Stimulated activated CD8-positive, alpha-beta memory T cell treated with anti-CD3 and anti-CD28 coated beads, Interleukin-12 subunit alpha, Interleukin-12 subunit beta, amount 100 ng/mL, for 24 hours (primary cell): ENCODE measurements around the gene ZNF205.

ENCODE experiments used
- DNase-seq: peaks from one replicate; pipeline ENCODE4 v3.0.0-alpha.2; 2020; ENCODE audit errors: extremely low read depth

ZNF205 gene

DNA sequence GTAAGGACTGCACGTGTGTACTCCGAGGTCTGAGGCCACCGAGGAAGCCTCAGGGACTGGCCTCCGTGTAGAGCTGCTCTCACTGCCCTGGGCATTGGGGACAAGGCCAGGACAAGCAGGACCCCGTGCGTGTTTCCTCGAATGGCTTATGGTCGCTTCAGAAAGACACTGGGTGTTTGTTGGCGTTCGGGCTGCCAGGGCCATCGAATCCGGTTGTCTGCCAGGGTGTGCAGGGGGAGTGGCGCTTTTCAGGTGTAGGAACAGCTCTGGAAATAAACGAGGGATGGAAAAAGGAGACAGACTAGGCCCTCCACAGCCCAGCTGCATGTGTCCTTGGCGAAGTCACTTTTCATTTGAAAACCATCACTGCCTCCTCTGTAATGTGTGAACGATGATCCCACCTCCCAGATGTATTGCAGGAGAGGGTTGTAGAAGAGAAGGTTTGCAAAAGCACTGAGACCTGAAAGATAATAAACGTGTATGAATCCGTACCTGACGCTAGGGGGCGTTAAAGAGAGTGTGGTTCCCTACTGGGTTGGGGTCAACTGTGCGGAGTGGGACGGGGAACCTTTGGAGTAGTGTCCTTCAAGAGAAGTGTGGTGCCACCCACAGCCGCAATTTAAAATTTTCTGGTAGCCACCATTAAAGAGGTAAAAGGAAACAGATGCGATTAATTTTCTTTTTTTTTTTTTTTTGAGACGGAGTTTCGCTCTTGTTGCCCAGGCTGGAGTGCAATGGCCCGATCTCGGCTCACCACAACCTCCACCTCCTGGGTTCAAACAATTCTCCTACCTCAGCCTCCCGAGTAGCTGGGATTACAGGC is 11.2 kb upstream of the ZNF205 start:
- DNase-seq = no peak

DNA sequence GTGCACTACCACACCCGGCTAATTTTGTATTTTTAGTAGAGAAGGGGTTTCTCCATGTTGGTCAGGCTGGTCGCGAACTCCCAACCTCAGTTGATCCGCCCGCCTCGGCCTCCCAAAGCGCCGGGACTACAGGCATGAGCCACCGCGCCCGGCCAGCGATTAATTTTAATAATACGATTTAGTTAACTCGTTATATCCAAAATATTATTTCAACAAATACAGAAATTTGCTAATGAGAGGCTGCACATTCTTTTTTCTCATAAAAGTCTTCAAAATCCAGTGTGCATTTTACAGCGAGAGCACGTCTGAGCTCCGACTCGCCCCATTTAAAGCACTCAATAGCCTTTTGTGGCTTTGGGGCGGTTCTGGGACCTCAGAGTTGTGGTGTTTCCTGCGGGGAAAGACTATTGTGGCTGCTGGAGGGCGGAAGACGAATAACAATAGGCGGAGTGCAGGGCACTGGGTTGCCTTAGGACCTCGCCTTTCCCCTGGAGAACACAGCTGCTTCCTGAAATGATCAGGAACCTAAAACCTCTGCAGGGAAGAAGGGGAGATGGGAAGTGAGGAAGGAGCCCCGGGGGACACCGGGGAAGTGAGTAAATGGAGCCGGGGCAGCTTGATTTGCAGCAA is 10.4 kb upstream of the ZNF205 start:
- no peak for DNase-seq

GRCh38 chr16:3106205-3106928 is 6.0 kb upstream of the ZNF205 start:
- peak; percentile 74 for DNase-seq

GRCh38 chr16:3112881-3113574 is 642 bp downstream of the ZNF205 start:
- no peak for DNase-seq

- no peak for DNase-seq
These were observed 1.5 kb downstream of the ZNF205 start for GRCh38 chr16:3113765-3114479.

DNA sequence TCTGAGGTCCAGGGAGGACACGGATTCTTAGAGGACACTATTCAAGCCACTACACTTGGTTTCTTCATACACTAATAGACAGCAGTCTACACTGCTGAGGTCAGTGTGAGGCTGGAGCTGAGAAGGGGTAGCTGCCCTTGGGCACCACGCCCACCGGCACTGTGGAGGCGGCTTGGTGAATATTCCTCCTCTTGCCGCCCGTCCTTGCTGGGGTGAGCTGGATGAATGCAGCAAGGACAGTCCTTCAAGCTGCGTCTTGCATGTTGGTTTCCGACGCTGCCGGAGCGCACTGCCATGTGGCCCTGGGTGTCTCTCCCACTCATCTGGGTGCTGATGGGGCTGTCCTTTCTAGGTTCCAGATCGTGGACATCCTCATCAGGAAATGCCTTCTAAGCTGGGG is 2.6 kb downstream of the ZNF205 start:
- no peak for DNase-seq

DNA sequence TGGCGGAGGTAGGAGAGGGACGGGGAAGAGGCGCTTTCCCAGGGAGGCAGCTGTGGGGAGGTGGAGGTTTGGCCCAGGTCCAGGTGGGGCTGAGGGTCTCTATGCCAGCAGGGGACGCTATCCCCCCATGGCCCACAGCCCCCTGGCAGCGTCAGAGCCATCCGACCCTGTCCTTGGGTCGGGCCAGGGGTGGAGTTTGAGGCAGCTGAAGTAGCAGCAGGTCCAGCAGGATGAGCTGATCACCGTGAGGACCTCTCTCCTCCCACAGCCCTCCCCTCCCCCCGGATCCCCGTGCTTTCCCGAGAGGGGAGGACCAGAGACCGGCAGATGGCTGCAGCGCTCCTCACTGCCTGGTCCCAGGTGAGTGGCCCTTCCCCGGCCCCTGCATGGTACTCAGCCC is 3.2 kb downstream of the ZNF205 start:
- no peak for DNase-seq

GRCh38 chr16:3118204-3118790 is 5.9 kb downstream of the ZNF205 start:
- no peak for DNase-seq

GRCh38 chr16:3118846-3119245 is 6.5 kb downstream of the ZNF205 start:
- DNase-seq = no peak

DNA sequence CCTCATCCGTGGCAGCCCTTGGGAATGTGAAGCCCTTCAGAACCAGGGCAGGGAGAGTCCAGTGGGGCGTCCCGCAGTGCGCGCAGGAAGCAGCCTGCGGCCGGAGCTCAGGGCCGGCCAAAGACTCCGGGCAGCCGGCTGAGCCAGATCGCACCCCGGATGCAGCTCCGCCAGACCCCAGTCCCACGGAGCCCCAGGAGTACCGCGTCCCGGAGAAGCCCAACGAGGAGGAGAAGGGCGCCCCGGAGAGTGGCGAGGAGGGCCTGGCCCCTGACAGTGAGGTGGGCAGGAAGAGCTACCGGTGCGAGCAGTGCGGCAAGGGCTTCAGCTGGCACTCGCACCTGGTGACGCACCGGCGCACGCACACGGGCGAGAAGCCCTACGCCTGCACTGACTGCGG is 6.9 kb downstream of the ZNF205 start:
- no peak for DNase-seq

DNA sequence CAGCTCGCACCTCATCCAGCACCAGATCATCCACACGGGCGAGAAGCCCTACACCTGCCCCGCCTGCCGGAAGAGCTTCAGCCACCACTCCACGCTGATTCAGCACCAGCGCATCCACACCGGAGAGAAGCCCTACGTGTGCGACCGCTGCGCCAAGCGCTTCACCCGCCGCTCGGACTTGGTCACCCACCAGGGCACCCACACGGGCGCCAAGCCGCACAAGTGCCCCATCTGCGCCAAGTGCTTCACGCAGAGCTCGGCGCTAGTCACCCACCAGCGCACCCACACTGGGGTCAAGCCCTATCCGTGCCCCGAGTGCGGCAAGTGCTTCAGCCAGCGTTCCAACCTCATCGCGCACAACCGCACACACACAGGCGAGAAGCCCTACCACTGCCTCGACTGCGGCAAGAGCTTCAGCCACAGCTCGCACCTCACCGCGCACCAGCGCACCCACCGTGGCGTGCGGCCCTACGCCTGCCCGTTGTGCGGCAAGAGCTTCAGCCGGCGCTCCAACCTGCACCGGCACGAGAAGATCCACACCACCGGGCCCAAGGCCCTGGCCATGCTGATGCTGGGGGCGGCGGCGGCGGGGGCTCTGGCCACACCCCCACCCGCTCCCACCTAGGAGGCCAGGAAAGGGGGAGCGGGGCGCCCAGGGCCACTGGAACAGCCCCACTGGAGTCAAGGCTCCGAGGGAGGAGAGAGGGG is 7.5 kb downstream of the ZNF205 start:
- DNase-seq = no peak

DNA sequence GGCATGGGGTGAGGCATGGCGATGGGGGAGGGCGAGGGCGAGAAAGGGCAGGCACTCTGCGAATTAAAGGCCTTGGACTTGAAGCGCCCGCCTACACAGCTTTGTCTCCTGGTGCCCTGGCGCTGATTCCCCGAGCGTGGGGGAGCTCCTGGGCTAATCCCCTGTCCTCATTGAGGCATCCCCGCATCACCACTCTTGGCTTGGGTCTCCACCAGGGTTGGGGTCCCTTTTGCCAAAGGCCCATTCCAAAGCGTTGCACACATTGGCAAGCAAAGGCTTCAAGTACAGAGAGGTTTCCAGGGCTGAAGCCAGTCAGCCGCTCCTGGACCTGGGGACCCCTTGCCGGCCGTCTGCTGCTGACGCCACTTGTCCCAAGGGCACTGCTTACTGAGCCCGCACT is 8.0 kb downstream of the ZNF205 start:
- DNase-seq = no peak

GRCh38 chr16:3121851-3122467 is 9.6 kb downstream of the ZNF205 start:
- DNase-seq = no peak

DNA sequence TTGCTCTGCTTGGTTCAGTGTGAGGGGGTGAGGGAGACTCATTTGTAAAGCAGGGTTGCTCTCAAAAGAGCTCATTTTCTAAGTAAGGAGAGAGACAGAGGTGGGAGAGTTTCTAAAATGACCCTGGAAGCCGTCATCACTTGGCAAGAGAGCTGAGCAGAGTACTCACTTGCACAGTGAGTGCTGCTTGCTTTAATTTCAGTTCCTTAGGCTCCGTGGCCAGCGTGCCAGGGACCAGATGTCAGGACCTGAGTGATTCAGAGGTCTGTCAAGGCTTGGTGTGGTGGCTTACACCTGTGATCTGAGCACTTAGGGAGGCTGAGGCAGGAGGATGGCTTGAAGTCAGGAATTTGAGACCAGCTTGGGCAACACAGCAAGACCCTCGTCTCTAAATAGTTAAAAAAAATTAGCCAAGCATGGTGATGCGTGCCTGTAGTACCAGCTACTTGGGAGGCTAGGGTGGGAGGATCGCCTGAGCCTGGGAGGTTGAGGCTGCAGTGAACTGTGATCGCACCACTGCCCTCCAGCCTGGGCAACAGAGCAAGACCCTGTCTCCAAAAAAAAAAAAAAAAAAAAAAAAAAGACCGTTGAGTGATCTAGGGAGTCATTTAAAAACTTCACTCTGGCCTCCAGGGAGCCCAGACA is 10.7 kb downstream of the ZNF205 start:
- no peak for DNase-seq

- DNase-seq = peak; percentile 89
These were observed 11.8 kb downstream of the ZNF205 start for GRCh38 chr16:3123986-3124886.

DNA sequence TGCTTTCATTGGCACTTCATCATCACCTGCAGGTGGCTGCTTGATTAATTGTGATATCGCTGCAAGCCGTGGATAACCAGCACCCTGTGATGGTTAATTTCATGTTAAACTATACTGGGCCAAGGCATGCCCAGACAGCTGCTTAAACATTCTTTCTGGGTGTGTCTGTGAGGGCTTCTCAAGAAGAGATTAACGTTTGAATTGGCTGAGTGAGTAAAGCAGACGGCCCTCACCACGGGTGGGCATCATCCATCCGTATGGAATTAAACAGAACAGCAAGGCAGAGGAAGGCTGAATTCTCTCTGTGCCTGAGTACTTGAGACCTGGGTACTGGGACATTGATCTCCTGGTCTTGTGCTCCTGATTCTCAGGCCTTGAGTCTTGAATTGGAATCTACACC is 15.4 kb downstream of the ZNF205 start:
- no peak for DNase-seq

- no peak for DNase-seq
These were observed 17.0 kb downstream of the ZNF205 start for GRCh38 chr16:3129137-3130131.
